ENCODE data around the gene SLC5A6.

DNA sequence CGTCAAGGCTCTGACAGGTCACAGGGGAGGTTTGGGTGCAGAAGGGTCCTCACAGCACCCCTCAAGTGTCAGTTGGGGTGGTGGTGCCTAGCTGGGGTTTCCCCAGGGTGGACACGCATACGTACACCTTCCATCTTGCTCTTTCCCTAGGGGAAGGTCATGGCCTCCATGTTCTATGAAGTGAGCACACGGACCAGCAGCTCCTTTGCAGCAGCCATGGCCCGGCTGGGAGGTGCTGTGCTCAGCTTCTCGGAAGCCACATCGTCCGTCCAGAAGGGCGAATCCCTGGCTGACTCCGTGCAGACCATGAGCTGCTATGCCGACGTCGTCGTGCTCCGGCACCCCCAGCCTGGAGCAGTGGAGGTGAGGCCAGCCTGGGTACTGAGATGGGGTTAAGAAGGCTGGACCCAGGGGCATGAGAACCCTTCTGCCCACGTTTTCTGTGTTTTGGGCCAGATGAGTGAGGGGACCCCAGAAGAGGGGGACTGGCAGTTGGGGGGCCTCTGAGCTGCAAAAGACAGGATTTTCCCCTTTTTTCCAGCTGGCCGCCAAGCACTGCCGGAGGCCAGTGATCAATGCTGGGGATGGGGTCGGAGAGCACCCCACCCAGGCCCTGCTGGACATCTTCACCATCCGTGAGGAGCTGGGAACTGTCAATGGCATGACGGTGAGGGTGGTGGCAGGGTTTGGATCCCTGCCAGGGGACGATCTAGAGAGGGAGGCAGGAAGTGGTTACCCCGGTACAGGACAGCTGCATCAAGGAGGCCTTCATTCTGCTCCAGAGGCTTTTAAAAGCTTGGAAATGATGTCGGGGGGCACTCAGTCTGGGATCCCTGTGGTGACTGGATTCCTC lies 29.9 kb upstream of the SLC5A6 start:
- TF ChIP-seq EP300 (IDR thresholded peaks at IDR 0.05) (no peak), RFX5 (IDR thresholded peaks at IDR 0.05) (no peak), JUN (IDR thresholded peaks at IDR 0.05) (no peak), POLR2A (IDR thresholded peaks at IDR 0.05; ENCODE audit: low read length) (no peak), CHD4 (IDR thresholded peaks at IDR 0.05; ENCODE audit: borderline replicate concordance) (no peak)
- TF ChIP-seq, protein P1, sequence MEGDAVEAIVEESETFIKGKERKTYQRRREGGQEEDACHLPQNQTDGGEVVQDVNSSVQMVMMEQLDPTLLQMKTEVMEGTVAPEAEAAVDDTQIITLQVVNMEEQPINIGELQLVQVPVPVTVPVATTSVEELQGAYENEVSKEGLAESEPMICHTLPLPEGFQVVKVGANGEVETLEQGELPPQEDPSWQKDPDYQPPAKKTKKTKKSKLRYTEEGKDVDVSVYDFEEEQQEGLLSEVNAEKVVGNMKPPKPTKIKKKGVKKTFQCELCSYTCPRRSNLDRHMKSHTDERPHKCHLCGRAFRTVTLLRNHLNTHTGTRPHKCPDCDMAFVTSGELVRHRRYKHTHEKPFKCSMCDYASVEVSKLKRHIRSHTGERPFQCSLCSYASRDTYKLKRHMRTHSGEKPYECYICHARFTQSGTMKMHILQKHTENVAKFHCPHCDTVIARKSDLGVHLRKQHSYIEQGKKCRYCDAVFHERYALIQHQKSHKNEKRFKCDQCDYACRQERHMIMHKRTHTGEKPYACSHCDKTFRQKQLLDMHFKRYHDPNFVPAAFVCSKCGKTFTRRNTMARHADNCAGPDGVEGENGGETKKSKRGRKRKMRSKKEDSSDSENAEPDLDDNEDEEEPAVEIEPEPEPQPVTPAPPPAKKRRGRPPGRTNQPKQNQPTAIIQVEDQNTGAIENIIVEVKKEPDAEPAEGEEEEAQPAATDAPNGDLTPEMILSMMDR (IDR thresholded peaks at IDR 0.05) = no peak
